Panc1 (cell line): ENCODE results near the gene CSF3R. TPM values are rescaled to one million over a fixed set of nuclear protein-coding genes. Genes with fewer than 3 reads are reported as not detected.
A peak's percentile ranks its signal among the peaks of the same experiment; 100 is the strongest.

Source experiments
- ATAC-seq: fragments of 200-7000 bp; cut with Tn5 transposase; 2 replicates; pipeline ENCODE4 v1.9.1; 2020; ENCODE audit warnings: mild to moderate bottlenecking, moderate library complexity
- BruUV-seq: library from RNA; stranded (reverse); fragments of 400-500 nt; replicated peaks from 2 replicates; lab custom pipeline; 2021; lab: Mats Ljungman, UMichigan
- CTCF ChIA-PET: fragments of 300-600 bp; sonication (Branson Sonifier 250); formaldehyde crosslinking; loops from one replicate; lab custom pipeline; 2022; ENCODE audit warnings: antibody characterized with exemption; lab: Charles Lee
- POLR2A ChIA-PET: fragments of 300-600 bp; sonication (Branson Sonifier 250); formaldehyde crosslinking; loops from one replicate; lab custom pipeline; 2022; ENCODE audit warnings: antibody characterized with exemption; lab: Charles Lee
- DNase-seq: peaks from one replicate; pipeline ENCODE4 v3.0.0-alpha.2; 2010; ENCODE audit warnings: low read depth, low spot score
- H3K27ac ChIP-seq: 2 replicates; pipeline ENCODE4 v1.5.1; 2011; ENCODE audit warnings: mild to moderate bottlenecking, low read length, inconsistent platforms
- H3K27me3 ChIP-seq: fragments of 200-500 bp; sonication (Bioruptor generic); 2 replicates; pipeline ENCODE4 v1.6.0; 2014; ENCODE audit warnings: low read length, inconsistent platforms; ENCODE audit not compliant: control insufficient read depth, insufficient read depth
- H3K36me3 ChIP-seq: fragments of 200-500 bp; sonication (Bioruptor generic); 2 replicates; pipeline ENCODE4 v1.5.1; 2014; ENCODE audit warnings: inconsistent platforms, mild to moderate bottlenecking, low read length, moderate library complexity; ENCODE audit not compliant: control insufficient read depth, insufficient read depth
- H3K4me1 ChIP-seq: 2 replicates; pipeline ENCODE4 v1.5.1; 2011; ENCODE audit warnings: inconsistent platforms, mild to moderate bottlenecking, low read length, moderate library complexity; ENCODE audit not compliant: control insufficient read depth, insufficient read depth
- H3K4me3 ChIP-seq, 2 experiments: 2 replicates each; pipeline ENCODE4 v1.5.1; 2011 to 2012; ENCODE audit warnings: low read depth in 2 of 2, low read length in 2 of 2, mild to moderate bottlenecking in 2 of 2, inconsistent platforms in 1 of 2, moderate library complexity in 1 of 2
- H3K9me3 ChIP-seq: fragments of 200-500 bp; sonication (Bioruptor generic); 2 replicates; pipeline ENCODE4 v1.5.1; 2014; ENCODE audit warnings: low read depth, mild to moderate bottlenecking, inconsistent platforms, low read length, moderate library complexity; ENCODE audit not compliant: control insufficient read depth, insufficient read depth
- CTCF ChIP-seq: fragments of 450-650 bp; IDR thresholded peaks from 2 replicates; pipeline ENCODE4 v1.5.1; 2017; ENCODE audit warnings: mild to moderate bottlenecking
- POLR2AphosphoS5 ChIP-seq: IDR thresholded peaks from 2 replicates; pipeline ENCODE4 v1.6.1; 2012; ENCODE audit warnings: mild to moderate bottlenecking, low read depth, low read length, moderate library complexity
- SIN3A ChIP-seq: IDR thresholded peaks from 2 replicates; pipeline ENCODE4 v1.6.1; 2012; ENCODE audit warnings: low read depth, mild to moderate bottlenecking, low read length, moderate library complexity, borderline replicate concordance; ENCODE audit not compliant: insufficient read depth
- TCF7L2 ChIP-seq: IDR thresholded peaks from 2 replicates; pipeline ENCODE4 v1.6.1; 2011; ENCODE audit warnings: mild to moderate bottlenecking, low read depth, low read length, inconsistent platforms
- in situ Hi-C: cut with HindIII; loops from 2 replicates; pipeline ENCODE4 v1.10.0; 2016; ENCODE audit warnings: low sequenced_read_pairs, low pct_unique_long_range_greater_than_20kb
- intact Hi-C: fragments of 100-400 bp; cut with micrococcal nuclease; formaldehyde crosslinking; loops from one replicate; pipeline ENCODE4 v1.10.0; 2022; ENCODE audit not compliant: unreplicated experiment
- total RNA-seq: library from RNA; stranded (reverse); gene quantifications from one replicate; pipeline ENCODE4 v1.2.1, GENCODE V29; 2021; ENCODE audit not compliant: unreplicated experiment
- TF ChIP-seq, protein P1 (sequence below), 2 experiments: IDR thresholded peaks; 2 replicates each; pipeline ENCODE4 v1.6.1; 2011 to 2012; ENCODE audit warnings: low read depth in 2 of 2, control low read depth in 1 of 2, low read length in 1 of 2, mild to moderate bottlenecking in 1 of 2, moderate library complexity in 1 of 2; ENCODE audit not compliant: insufficient read depth in 1 of 2

The CSF3R gene
- total RNA-seq, 1 experiment from 2014 or later = 0.31 TPM

DNA sequence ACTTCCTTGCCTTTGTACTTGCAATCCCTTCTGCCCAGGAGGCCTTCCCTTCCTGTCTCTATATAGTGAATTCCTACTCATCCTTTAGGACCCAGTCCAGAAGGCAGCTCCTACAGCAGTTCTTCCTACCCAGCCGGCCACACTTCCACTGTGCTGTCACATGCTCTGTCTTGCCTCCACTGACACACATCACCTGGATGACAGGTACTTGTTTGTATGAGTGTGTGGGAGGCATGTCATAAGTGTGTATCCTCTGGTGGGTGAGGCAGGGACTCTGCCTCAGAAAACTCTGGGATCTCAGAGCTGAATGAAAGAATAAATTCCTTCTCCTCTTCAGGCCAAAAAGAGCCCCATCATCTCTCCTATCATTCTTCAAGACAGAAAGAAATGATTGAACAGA is 27.3 kb downstream of the CSF3R start:
- no peak overlapping the region for H3K4me3 ChIP-seq
- ATAC-seq (no peak), DNase-seq (no peak)
- POLR2A ChIA-PET = no interaction called here
- no peak overlapping the region for H3K27ac ChIP-seq
- H3K36me3 ChIP-seq = peaks cover 9% of the 10 kb centered on the region
- in situ Hi-C loops = no loop called here
- no peaks in the 10 kb centered on the region for H3K27me3 ChIP-seq
- no peak for TF ChIP-seq CTCF
- no peak for TF ChIP-seq TCF7L2
- TF ChIP-seq, protein P1, sequence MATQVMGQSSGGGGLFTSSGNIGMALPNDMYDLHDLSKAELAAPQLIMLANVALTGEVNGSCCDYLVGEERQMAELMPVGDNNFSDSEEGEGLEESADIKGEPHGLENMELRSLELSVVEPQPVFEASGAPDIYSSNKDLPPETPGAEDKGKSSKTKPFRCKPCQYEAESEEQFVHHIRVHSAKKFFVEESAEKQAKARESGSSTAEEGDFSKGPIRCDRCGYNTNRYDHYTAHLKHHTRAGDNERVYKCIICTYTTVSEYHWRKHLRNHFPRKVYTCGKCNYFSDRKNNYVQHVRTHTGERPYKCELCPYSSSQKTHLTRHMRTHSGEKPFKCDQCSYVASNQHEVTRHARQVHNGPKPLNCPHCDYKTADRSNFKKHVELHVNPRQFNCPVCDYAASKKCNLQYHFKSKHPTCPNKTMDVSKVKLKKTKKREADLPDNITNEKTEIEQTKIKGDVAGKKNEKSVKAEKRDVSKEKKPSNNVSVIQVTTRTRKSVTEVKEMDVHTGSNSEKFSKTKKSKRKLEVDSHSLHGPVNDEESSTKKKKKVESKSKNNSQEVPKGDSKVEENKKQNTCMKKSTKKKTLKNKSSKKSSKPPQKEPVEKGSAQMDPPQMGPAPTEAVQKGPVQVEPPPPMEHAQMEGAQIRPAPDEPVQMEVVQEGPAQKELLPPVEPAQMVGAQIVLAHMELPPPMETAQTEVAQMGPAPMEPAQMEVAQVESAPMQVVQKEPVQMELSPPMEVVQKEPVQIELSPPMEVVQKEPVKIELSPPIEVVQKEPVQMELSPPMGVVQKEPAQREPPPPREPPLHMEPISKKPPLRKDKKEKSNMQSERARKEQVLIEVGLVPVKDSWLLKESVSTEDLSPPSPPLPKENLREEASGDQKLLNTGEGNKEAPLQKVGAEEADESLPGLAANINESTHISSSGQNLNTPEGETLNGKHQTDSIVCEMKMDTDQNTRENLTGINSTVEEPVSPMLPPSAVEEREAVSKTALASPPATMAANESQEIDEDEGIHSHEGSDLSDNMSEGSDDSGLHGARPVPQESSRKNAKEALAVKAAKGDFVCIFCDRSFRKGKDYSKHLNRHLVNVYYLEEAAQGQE (IDR thresholded peaks at IDR 0.05; ENCODE audit: insufficient read depth in 1 of 2, low read depth in 2 of 2, low read length in 1 of 2) = no peak
- no peak for TF ChIP-seq POLR2AphosphoS5
- no peak for TF ChIP-seq SIN3A
- intact Hi-C loops = no loop called here
- H3K4me1 ChIP-seq = peaks cover 3% of the 10 kb centered on the region; the same call in 1 of the 2 replicates
- no peaks in the 10 kb centered on the region for H3K9me3 ChIP-seq
- BruUV-seq = no TSS peak
- CTCF ChIA-PET = no interaction called here

GRCh38 chr1:36453600-36454388 is 28.9 kb downstream of the CSF3R start:
- CTCF ChIA-PET = no interaction called here
- in situ Hi-C loops = no loop called here
- TF ChIP-seq TCF7L2 (no peak), POLR2AphosphoS5 (0 out of 2 replicates have a peak, but pooled peaks have one; percentile 50), CTCF (no peak), SIN3A (no peak)
- TF ChIP-seq, protein P1 (IDR thresholded peaks at IDR 0.05; ENCODE audit: insufficient read depth in 1 of 2, low read depth in 2 of 2, low read length in 1 of 2) = no peak
- H3K27ac ChIP-seq = no peak overlapping the region
- peaks cover 9% of the 10 kb centered on the region for H3K36me3 ChIP-seq
- BruUV-seq = no TSS peak
- no peaks in the 10 kb centered on the region for H3K27me3 ChIP-seq
- H3K4me3 ChIP-seq = no peak overlapping the region
- H3K9me3 ChIP-seq = no peaks in the 10 kb centered on the region
- intact Hi-C loops = no loop called here
- no peak for DNase-seq
- H3K4me1 ChIP-seq = peaks cover 3% of the 10 kb centered on the region; the same call in 1 of the 2 replicates
- POLR2A ChIA-PET = no interaction called here
- ATAC-seq = no peak
